Mucosa of descending colon (tissue), 3 donors: ENCODE measurements around the gene TMED3. TPM values are rescaled to one million over a fixed set of nuclear protein-coding genes. Genes with fewer than 3 reads are reported as not detected.
A peak's percentile ranks its signal among the peaks of the same experiment; 100 is the strongest.

Source experiments
- ATAC-seq: fragments of 200-7000 bp; cut with Tn5 transposase; one replicate; pipeline ENCODE4 v1.9.1; 2020; ENCODE audit warnings: mild to moderate bottlenecking, moderate library complexity
- DNase-seq, 3 donors: peaks; one replicate each; pipeline ENCODE4 v3.0.0-alpha.2; 2020
- H3K36me3 ChIP-seq: fragments of 200-600 bp; one replicate; pipeline ENCODE4 v1.8.0; 2021; ENCODE audit warnings: low read depth, mild to moderate bottlenecking
- H3K4me1 ChIP-seq: fragments of 200-600 bp; one replicate; pipeline ENCODE4 v1.8.0; 2021; ENCODE audit warnings: low read depth, mild to moderate bottlenecking
- H3K4me3 ChIP-seq: fragments of 200-600 bp; one replicate; pipeline ENCODE4 v1.8.0; 2021; ENCODE audit warnings: mild to moderate bottlenecking
- H3K9me3 ChIP-seq: fragments of 200-600 bp; one replicate; pipeline ENCODE4 v1.8.0; 2021; ENCODE audit warnings: mild to moderate bottlenecking
- intact Hi-C, 2 donors: fragments of 100-400 bp; cut with DNase I in 1 of 2; cut with micrococcal nuclease in 1 of 2; formaldehyde crosslinking; loops; one replicate each; pipeline versions ENCODE4 v1.11.0 to v1.11.1; 2022; cut with DNase I, micrococcal nuclease
- total RNA-seq, 3 donors: library from RNA; stranded (reverse); fragmentation: NEBNext Ultra II Directional in 2 of 3; extraction: Animal tissue kit (Norgen Biotek cat#: 25700) in 2 of 3; gene quantifications; one replicate each; pipeline versions ENCODE4 v1.2.1 to v1.2.4, GENCODE V29; 2021 to 2023
- TF ChIP-seq, protein P1 (sequence below): fragments of 200-600 bp; IDR thresholded peaks from one replicate; pipeline ENCODE4 v1.8.0; 2022; ENCODE audit warnings: antibody characterized with exemption, mild to moderate bottlenecking
- donor health status: DM: no; HTN: no; CAD: no; lungs with moderate emphysema.
- donor health status: DM: no; HTN: no; CAD: no.
- donor health status: DM: no; HTN: yes; CAD: no.

Gene TMED3
- total RNA-seq, 3 donors from 2014 or later: 30.3 to 57.8 (median 51.3) TPM

DNA sequence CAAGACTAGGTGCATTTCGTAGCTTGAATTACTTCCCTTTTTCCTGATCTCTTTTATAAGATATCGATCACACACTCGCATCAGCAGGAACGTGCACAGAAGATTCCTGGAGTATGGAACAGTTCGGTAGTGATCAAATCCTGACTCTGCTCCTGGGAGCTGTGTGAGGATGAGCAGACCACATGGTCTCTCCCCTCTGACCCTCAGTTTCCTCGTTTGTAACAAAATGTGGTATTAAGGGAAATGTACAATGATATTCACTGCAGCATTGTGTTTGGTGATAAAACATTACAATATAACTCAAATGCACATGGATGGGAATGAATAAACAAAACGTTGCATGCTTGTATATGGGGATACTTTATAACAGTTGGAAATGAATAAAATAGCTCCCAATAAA is 26.7 kb downstream of the TMED3 start:
- H3K4me3 ChIP-seq: no peak overlapping the region

DNA sequence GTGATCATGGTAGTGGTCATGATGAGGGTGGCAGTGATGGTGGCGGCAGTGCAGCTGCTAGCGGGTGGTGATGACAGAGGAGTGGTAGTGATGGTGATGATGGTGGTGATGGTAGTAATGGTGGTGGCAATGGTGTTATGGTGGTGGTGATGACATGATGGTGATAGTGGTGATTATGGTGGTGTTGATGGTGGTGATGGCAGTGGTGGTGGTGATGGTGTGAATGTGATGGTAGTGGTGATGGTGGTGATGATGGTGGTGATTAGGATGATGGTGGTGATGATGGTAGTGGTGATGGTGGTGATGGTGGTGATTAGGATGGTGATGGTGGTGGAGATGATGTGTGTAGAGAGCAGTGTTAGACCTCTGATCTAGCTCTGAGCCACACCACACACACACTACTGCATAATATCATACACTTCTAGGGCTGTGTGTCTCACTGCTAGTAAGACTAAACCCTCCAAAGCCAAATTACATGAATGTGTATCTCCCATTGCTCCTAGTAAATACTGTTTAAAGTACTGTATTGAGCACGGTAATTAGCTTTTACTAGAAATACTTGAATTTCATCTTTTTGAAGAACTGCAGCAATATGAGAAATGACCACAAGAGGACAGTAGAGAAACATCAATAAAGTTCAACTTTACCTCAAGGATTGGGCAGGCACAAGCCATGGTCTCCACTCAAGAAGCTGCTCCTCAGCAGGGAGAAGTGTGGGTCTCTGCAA is 28.8 kb downstream of the TMED3 start:
- Histone ChIP-seq H3K9me3 (no peaks in the 10 kb centered on the region), H3K36me3 (no peaks in the 10 kb centered on the region), H3K4me3 (no peak overlapping the region), H3K4me1 (no peaks in the 10 kb centered on the region)
- intact Hi-C loops: no loop called here
- TF ChIP-seq, protein P1, sequence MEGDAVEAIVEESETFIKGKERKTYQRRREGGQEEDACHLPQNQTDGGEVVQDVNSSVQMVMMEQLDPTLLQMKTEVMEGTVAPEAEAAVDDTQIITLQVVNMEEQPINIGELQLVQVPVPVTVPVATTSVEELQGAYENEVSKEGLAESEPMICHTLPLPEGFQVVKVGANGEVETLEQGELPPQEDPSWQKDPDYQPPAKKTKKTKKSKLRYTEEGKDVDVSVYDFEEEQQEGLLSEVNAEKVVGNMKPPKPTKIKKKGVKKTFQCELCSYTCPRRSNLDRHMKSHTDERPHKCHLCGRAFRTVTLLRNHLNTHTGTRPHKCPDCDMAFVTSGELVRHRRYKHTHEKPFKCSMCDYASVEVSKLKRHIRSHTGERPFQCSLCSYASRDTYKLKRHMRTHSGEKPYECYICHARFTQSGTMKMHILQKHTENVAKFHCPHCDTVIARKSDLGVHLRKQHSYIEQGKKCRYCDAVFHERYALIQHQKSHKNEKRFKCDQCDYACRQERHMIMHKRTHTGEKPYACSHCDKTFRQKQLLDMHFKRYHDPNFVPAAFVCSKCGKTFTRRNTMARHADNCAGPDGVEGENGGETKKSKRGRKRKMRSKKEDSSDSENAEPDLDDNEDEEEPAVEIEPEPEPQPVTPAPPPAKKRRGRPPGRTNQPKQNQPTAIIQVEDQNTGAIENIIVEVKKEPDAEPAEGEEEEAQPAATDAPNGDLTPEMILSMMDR: peak; percentile 44
- DNase-seq: no peak
- ATAC-seq: peak; percentile 36

More for the DNA sequence above, 26.7 kb downstream of the TMED3 start:
- Histone ChIP-seq H3K9me3 (no peaks in the 10 kb centered on the region), H3K4me1 (no peaks in the 10 kb centered on the region), H3K36me3 (no peaks in the 10 kb centered on the region)
- TF ChIP-seq, protein P1: no peak
- ATAC-seq (no peak), DNase-seq (no peak)
- intact Hi-C loops: no loop called here

- Histone ChIP-seq H3K4me1 (no peaks in the 10 kb centered on the region), H3K4me3 (no peak overlapping the region), H3K36me3 (no peaks in the 10 kb centered on the region), H3K9me3 (no peaks in the 10 kb centered on the region)
- no peak for ATAC-seq
- DNase-seq: no peak
- intact Hi-C loops: no loop called here
- TF ChIP-seq, protein P1: no peak
Measured at GRCh38 chr15:79340315-79340602, 29.3 kb downstream of the TMED3 start.

GRCh38 chr15:79341396-79341795 is 30.5 kb downstream of the TMED3 start:
- no peaks in the 10 kb centered on the region for H3K4me1 ChIP-seq
- ATAC-seq: no peak
- TF ChIP-seq, protein P1: no peak

GRCh38 chr15:79349525-79349924 is 38.6 kb downstream of the TMED3 start:
- no peak overlapping the region for H3K4me3 ChIP-seq
- ATAC-seq: no peak
- no peaks in the 10 kb centered on the region for H3K9me3 ChIP-seq
- no peaks in the 10 kb centered on the region for H3K4me1 ChIP-seq
- intact Hi-C loops: no loop called here
- DNase-seq: no peak
- TF ChIP-seq, protein P1: no peak
- H3K36me3 ChIP-seq: no peaks in the 10 kb centered on the region

More at GRCh38 chr15:79341396-79341795, 30.5 kb downstream of the TMED3 start:
- H3K36me3 ChIP-seq: no peaks in the 10 kb centered on the region
- H3K4me3 ChIP-seq: no peak overlapping the region
- DNase-seq: no peak
- no peaks in the 10 kb centered on the region for H3K9me3 ChIP-seq
- intact Hi-C loops: no loop called here

- no peaks in the 10 kb centered on the region for H3K4me1 ChIP-seq
- H3K4me3 ChIP-seq: no peak overlapping the region
- no peaks in the 10 kb centered on the region for H3K36me3 ChIP-seq
- H3K9me3 ChIP-seq: no peaks in the 10 kb centered on the region
- intact Hi-C loops: no loop called here
- ATAC-seq: no peak
- no peak for DNase-seq
- TF ChIP-seq, protein P1: no peak
Measured at GRCh38 chr15:79352206-79352605, 41.3 kb downstream of the TMED3 start.
